Vagina (tissue), 2 donors: ENCODE data around the gene SMURF2. TPM values are rescaled to one million over a fixed set of nuclear protein-coding genes. Genes with fewer than 3 reads are reported as not detected.

ENCODE experiments used
- DNase-seq, 2 donors: peaks; one replicate each; pipeline ENCODE4 v3.0.0-alpha.2; 2017; ENCODE audit errors: extremely low spot score in 2 of 2
- H3K27ac ChIP-seq: fragments of 200-600 bp; sonication (generic); one replicate; pipeline ENCODE4 v1.5.1; 2019
- H3K27me3 ChIP-seq: fragments of 200-600 bp; sonication (generic); one replicate; pipeline ENCODE4 v1.5.1; 2019
- H3K36me3 ChIP-seq, 2 donors: fragments of 200-600 bp; sonication (generic); one replicate each; pipeline ENCODE4 v1.5.1; 2017 to 2019
- H3K4me1 ChIP-seq: fragments of 200-600 bp; sonication (generic); one replicate; pipeline ENCODE4 v1.5.1; 2019
- H3K4me3 ChIP-seq, 2 donors: fragments of 200-600 bp; sonication (generic); 1 replicate in 1 of 2; 2 replicates in 1 of 2; pipeline ENCODE4 v1.5.1; 2016 to 2019
- H3K9me3 ChIP-seq: fragments of 200-600 bp; sonication (generic); one replicate; pipeline ENCODE4 v1.5.1; 2019
- POLR2A ChIP-seq, 2 donors: fragments of 450-650 bp; IDR thresholded peaks; one replicate each; pipeline ENCODE4 v1.6.1; 2017; ENCODE audit warnings: antibody characterized with exemption in 2 of 2, mild to moderate bottlenecking in 2 of 2, moderate library complexity in 2 of 2
- POLR2AphosphoS5 ChIP-seq, 2 donors: sonication (generic); formaldehyde crosslinking; IDR thresholded peaks; one replicate each; pipeline ENCODE4 v1.9.0; 2017; ENCODE audit warnings: antibody characterized with exemption in 2 of 2, mild to moderate bottlenecking in 2 of 2, low read depth in 1 of 2; ENCODE audit not compliant: insufficient read depth in 1 of 2
- intact Hi-C: fragments of 100-400 bp; cut with DNase I; formaldehyde crosslinking; loops from one replicate; pipeline ENCODE4 v1.15.1; 2023
- total RNA-seq: library from RNA; depleted of rRNA; stranded (reverse); fragments of >200 nt; gene quantifications from one replicate; pipeline ENCODE4 v1.2.3, GENCODE V29; 2016
- TF ChIP-seq, protein P1 (sequence below), 3 experiments: fragments of 450-650 bp in 2 of 3; fragments of 200-600 bp in 1 of 3; sonication (generic) in 1 of 3; IDR thresholded peaks; one replicate each; pipeline ENCODE4 v1.5.1; 2017 to 2019; ENCODE audit warnings: antibody characterized with exemption in 3 of 3, mild to moderate bottlenecking in 2 of 3, moderate library complexity in 2 of 3

Gene SMURF2
- total RNA-seq, 1 donor from 2014 or later, result 19.9 TPM

DNA sequence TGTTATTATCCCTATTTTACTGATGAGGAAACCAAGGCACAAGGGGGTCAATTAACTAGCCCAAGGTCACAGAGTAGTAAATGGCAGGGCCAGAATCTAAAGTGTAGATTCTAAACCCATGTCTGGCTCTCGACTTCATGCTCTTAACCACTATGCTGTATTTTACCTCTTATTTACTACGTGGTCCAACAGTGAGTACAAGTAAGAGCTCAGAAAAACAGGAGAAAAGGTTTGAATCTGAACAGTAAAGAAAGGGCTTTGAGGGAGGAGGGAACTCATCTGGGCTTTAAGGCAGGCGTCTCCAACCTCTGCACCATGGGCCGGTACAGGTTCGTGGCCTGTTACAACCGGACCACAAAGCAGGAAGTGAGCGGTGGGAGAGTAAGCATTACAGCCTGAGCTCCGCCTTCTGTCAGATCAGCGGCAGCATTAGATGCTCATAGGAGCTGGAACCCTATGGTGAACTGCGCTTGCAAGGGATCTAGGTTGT, 62.9 kb downstream of the SMURF2 start:
- Histone ChIP-seq H3K27ac (no peak overlapping the region), H3K36me3 (no peaks in the 10 kb centered on the region), H3K9me3 (no peaks in the 10 kb centered on the region), H3K4me1 (peaks cover 32% of the 10 kb centered on the region), H3K4me3 (no peak overlapping the region), H3K27me3 (no peaks in the 10 kb centered on the region)
- TF ChIP-seq POLR2A (IDR thresholded peaks at IDR 0.05), result no peak
- no peak for TF ChIP-seq POLR2AphosphoS5 (IDR thresholded peaks at IDR 0.05; ENCODE audit: insufficient read depth in 1 of 2, low read depth in 1 of 2)
- TF ChIP-seq, protein P1, sequence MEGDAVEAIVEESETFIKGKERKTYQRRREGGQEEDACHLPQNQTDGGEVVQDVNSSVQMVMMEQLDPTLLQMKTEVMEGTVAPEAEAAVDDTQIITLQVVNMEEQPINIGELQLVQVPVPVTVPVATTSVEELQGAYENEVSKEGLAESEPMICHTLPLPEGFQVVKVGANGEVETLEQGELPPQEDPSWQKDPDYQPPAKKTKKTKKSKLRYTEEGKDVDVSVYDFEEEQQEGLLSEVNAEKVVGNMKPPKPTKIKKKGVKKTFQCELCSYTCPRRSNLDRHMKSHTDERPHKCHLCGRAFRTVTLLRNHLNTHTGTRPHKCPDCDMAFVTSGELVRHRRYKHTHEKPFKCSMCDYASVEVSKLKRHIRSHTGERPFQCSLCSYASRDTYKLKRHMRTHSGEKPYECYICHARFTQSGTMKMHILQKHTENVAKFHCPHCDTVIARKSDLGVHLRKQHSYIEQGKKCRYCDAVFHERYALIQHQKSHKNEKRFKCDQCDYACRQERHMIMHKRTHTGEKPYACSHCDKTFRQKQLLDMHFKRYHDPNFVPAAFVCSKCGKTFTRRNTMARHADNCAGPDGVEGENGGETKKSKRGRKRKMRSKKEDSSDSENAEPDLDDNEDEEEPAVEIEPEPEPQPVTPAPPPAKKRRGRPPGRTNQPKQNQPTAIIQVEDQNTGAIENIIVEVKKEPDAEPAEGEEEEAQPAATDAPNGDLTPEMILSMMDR (IDR thresholded peaks at IDR 0.05), result no peak
- DNase-seq, result no peak
- intact Hi-C loops, result no loop called here

DNA sequence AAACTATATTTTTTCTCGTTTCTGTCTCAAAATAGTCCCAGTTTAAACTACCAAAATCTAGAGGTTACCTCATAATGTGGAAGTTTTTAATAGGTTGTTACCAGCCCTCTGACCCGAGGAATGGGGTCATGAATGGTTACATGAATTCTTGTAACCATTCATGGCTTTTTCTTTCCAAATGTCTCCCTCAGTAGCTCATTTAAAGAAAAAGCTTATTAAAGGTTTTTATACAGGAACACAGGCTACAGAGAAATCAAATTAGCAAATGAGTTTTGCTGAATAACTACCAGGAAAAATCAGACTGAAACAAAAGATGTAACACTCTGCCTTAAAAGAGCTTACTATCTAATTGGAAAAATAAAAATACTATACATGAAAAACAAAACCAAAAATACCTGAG, 63.4 kb downstream of the SMURF2 start:
- no peak overlapping the region for H3K4me3 ChIP-seq
- peaks cover 32% of the 10 kb centered on the region for H3K4me1 ChIP-seq
- intact Hi-C loops, result no loop called here
- H3K27me3 ChIP-seq, result no peaks in the 10 kb centered on the region
- H3K36me3 ChIP-seq, result no peaks in the 10 kb centered on the region
- no peak for TF ChIP-seq POLR2A (IDR thresholded peaks at IDR 0.05)
- TF ChIP-seq, protein P1 (IDR thresholded peaks at IDR 0.05), result no peak
- TF ChIP-seq POLR2AphosphoS5 (IDR thresholded peaks at IDR 0.05; ENCODE audit: insufficient read depth in 1 of 2, low read depth in 1 of 2), result no peak
- no peak overlapping the region for H3K27ac ChIP-seq
- no peak for DNase-seq
- H3K9me3 ChIP-seq, result no peaks in the 10 kb centered on the region

- intact Hi-C loops, result no loop called here
- peaks cover 17% of the 10 kb centered on the region for H3K4me1 ChIP-seq
- H3K27ac ChIP-seq, result no peak overlapping the region
- no peaks in the 10 kb centered on the region for H3K27me3 ChIP-seq
- H3K9me3 ChIP-seq, result no peaks in the 10 kb centered on the region
- TF ChIP-seq POLR2A (IDR thresholded peaks at IDR 0.05) (no peak), POLR2AphosphoS5 (IDR thresholded peaks at IDR 0.05; ENCODE audit: insufficient read depth in 1 of 2, low read depth in 1 of 2) (no peak)
- TF ChIP-seq, protein P1 (IDR thresholded peaks at IDR 0.05), result no peak
- no peak overlapping the region for H3K4me3 ChIP-seq
- H3K36me3 ChIP-seq, result peaks cover 0 to 16% of the 10 kb centered on the region in 2 donors
- no peak for DNase-seq
Observed at GRCh38 chr17:64596988-64597387, 65.1 kb downstream of the SMURF2 start.

DNA sequence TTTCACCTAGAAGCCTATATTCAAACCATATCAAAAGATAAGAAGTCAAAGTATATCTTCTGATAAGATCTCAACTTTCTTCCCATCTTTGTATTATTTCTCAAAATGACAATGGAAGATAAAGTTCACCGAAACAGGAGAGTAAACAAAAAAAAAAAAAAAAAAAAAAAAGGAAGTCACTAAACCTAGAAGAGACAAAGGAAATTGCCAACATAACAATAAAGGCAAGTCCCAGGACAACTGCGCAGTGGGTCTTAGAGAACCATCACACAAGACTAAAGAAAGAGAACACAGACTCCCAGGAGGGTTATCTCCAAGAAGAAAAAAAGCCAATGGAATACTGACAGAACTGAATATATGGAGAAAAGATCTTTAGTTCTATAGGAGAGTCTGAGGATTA, 65.7 kb downstream of the SMURF2 start:
- Histone ChIP-seq H3K9me3 (no peaks in the 10 kb centered on the region), H3K4me1 (peaks cover 17% of the 10 kb centered on the region), H3K36me3 (peaks cover 0 to 19% of the 10 kb centered on the region in 2 donors), H3K27ac (no peak overlapping the region), H3K27me3 (no peaks in the 10 kb centered on the region), H3K4me3 (no peak overlapping the region)
- intact Hi-C loops, result no loop called here
- TF ChIP-seq POLR2AphosphoS5 (IDR thresholded peaks at IDR 0.05; ENCODE audit: insufficient read depth in 1 of 2, low read depth in 1 of 2) (no peak), POLR2A (IDR thresholded peaks at IDR 0.05) (no peak)
- TF ChIP-seq, protein P1 (IDR thresholded peaks at IDR 0.05), result no peak
- no peak for DNase-seq

DNA sequence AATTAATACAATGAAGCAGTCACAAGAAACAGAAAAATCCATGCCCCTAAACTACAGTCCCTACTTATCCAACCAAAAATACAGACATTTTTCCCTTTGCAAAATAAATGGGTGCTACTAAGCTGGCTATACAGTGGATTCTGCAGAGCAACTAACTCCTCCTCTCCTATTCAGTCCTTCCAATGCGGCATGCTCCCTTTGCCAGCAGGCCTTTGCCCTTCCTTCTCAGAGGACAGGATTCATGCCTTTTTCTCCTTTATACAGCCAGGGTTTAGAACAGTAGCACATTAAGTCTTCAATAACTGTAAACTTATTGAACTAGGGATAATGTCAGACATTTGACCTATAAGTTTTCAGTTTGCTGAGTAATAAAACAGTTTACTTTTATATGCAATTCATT, 70.2 kb downstream of the SMURF2 start:
- peaks cover 0 to 19% of the 10 kb centered on the region in 2 donors for H3K36me3 ChIP-seq
- intact Hi-C loops, result no loop called here

More for the DNA sequence above, 70.2 kb downstream of the SMURF2 start:
- Histone ChIP-seq H3K9me3 (no peaks in the 10 kb centered on the region), H3K4me3 (no peak overlapping the region), H3K4me1 (no peaks in the 10 kb centered on the region), H3K27ac (no peak overlapping the region), H3K27me3 (no peaks in the 10 kb centered on the region)
- TF ChIP-seq POLR2A (IDR thresholded peaks at IDR 0.05) (no peak), POLR2AphosphoS5 (IDR thresholded peaks at IDR 0.05; ENCODE audit: insufficient read depth in 1 of 2, low read depth in 1 of 2) (no peak)
- TF ChIP-seq, protein P1 (IDR thresholded peaks at IDR 0.05), result no peak
- DNase-seq, result no peak
